Nucleus accumbens (tissue), 56 donors: ENCODE measurements around the gene TRIM40.

ENCODE experiments used
- DNase-seq, 56 donors: peaks; one replicate each; lab custom pipeline; 2025; lab: John Stamatoyannopoulos, UW

Gene TRIM40

DNA sequence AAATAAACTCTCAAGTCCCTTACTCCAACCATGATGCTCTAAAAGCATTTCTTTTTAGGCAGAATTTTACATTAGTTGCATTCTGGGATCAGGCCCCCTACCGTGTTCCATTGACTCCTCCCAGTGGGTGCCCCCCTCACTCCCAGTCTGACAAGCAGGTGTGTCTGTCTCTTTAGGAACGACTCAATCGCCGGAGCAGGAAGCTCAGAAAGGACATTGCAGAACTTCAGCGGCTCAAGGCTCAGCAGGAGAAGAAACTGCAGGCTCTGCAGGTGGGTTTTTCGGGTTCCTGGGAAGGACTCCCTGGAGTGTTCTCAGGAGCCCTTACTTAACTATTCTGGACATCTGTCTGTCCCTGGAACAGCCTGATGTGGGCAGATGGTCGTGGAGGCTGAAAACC, 9.9 kb downstream of the TRIM40 start:
- no peak for DNase-seq

GRCh38 chr6:30147096-30147495, 11.2 kb downstream of the TRIM40 start:
- no peak for DNase-seq

DNA sequence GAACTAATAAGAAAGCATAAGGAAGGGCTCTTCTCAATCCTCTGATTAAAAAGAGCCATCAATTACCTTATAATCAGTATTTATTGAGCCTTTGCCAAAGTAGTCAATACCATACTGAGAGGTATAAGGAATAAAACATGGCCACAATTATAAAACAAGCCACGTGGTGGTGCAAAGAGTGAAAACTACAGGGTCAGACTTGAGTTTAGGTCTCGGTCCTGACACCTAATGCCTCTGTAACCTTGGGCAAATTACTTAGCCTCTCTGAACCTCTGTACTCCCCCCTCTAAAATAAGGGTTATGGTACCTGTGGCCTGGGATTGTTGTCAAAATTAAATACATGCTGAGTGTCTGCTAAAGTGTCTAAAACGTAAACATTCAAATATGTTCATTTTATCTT, 13.3 kb downstream of the TRIM40 start:
- DNase-seq, result no peak

- DNase-seq, result no peak
These were observed 14.1 kb downstream of the TRIM40 start for GRCh38 chr6:30149858-30150550.

- no peak for DNase-seq
These were observed 14.9 kb downstream of the TRIM40 start for GRCh38 chr6:30150671-30151395.

GRCh38 chr6:30151580-30151979, 15.6 kb downstream of the TRIM40 start:
- no peak for DNase-seq

DNA sequence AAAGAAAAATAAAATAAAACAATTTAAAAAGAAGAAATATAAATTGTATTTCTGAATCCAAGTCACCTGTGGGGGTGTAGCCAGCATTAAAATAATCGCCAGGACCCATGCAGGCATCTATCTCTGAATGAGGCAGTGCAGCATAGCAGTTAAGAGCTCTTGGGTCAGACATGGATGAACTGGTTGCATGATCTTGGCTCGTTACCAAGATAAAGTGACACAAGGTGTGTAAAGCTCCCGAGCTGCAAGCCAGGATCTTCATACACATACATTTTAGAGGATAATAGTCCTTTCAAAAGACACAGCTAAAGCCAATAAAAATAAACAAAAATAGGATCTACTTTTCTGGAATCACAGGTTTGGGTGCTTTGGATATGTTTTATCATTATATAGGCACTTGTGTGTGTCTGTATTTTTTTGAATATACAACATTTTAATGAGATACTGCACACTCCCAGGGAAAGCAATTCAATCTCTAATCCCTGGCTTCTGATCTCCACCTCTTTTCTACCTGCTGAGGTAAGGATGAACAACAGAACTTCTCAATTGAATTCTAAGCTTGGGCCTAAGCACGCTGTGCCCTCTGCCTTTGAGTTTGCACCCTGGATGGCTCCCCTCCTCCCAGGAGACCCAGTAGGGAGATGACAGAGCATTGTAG, 16.2 kb downstream of the TRIM40 start:
- DNase-seq, result no peak

DNA sequence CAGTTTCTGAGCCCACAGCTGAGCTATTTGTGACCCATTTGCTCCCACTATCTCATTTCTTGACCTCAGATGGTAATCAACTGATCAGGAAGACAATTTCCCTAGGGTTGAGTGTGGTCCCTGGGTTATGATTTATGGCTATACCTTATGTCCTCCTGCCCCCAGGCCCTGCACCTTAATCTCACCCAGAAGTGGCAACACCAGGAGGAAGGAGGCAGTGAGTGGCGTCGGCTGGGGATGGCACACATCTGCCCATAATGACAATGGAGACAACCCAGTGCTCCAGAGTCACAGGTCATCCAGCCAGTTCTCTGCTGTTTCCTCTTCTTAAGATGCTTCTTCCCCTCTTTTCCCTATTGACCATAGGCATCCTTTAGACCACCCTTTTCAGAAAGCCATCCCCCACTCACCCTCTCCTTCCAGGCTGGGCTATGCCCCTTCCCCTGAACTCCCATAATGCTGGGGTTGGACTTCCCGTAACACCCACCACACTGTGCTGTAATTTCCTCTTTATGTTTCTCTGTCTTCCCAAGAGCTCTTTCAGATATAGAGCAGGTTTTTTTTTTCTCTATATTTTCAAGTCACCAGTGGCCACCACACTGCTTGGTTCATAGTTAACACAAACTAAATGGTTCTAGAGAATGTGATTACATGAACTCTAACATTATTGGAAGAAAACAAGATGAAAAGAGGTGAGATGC, 17.1 kb downstream of the TRIM40 start:
- no peak for DNase-seq

- DNase-seq, result no peak
These were observed 18.1 kb downstream of the TRIM40 start for GRCh38 chr6:30154061-30154460.

- no peak for DNase-seq
These were observed 19.0 kb downstream of the TRIM40 start for GRCh38 chr6:30154709-30155519.

DNA sequence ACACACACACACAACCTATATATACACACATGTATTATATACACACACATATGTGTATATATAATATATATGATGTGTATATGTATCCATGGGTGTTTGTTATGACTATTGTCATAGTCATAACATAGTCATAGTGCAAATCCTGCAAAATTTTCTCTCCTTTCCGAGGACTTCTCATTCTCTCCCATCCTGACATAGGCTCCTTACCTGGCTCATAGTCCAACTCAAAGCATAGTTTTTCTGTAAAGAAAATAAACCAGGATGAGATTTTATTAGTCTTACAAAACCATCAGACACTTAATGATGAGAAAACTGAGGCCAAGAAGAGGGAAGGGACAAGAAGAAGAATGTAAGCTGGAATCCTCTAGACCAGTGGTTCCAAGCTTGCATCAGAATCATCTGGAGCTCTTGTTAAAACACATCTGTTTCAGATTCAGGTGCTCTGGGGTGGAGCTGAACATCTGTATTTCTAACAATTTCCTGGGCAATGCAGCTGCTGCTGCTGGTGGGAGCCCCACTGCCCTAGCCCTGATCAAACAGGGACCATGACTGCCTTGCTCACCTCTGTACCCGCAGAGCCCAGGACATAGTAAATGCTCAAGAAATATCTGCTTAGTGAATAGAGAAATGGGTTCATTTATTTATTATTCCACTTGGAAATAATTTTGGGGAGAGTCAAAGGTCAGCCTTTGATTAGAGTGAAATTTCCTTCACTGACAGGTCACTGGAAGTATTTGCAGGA, 19.8 kb downstream of the TRIM40 start:
- DNase-seq, result no peak

GRCh38 chr6:30156262-30156599, 20.3 kb downstream of the TRIM40 start:
- no peak for DNase-seq

GRCh38 chr6:30156774-30157173, 20.8 kb downstream of the TRIM40 start:
- DNase-seq, result no peak

- DNase-seq, result no peak
These were observed 21.6 kb downstream of the TRIM40 start for GRCh38 chr6:30157581-30157980.

DNA sequence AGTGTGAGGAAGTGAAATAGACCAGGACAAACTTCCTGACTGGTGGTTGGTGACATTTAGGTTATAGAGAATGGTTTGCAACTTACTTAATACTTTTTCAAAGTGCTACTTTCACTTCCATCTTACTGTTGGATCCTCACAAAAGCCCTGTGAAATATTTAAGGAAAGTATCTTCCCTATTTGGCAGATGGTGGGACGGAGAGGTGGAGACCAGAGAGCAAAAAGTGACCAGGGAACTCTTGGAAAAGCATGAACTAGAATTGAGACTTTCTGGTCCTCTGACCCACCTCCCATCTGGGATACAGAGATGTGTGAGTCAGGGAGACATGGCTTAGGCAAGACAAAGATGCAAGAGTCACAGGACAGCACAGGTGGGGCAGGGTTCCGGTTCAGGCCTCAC, 22.1 kb downstream of the TRIM40 start:
- no peak for DNase-seq

DNA sequence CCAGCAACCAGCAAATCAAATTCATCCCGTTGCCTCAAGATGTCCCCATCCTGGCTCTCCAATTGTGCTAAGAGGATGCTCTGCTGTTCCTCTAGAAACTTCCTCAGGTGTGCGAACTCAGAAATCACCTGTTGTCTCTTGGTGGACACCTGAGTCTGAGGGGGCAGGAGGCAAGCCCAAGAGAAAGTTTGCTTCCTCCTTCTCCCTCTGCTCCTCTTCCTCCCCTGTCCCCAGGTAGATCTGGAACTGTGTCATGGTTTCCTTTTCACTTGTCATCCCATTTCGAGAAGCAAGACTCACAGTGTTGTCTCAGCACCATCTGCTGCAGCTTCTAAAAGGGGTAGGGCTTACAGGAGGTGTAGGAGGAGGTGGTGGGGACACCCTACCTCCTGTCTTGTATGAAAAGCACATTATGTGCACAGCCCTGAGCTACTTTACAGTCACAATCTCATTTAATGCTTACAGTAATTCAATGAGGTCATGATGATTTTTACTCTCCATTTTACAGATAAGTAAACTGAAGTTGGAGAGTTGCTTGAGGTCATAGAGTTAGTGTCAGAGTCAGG, 22.6 kb downstream of the TRIM40 start:
- no peak for DNase-seq

DNA sequence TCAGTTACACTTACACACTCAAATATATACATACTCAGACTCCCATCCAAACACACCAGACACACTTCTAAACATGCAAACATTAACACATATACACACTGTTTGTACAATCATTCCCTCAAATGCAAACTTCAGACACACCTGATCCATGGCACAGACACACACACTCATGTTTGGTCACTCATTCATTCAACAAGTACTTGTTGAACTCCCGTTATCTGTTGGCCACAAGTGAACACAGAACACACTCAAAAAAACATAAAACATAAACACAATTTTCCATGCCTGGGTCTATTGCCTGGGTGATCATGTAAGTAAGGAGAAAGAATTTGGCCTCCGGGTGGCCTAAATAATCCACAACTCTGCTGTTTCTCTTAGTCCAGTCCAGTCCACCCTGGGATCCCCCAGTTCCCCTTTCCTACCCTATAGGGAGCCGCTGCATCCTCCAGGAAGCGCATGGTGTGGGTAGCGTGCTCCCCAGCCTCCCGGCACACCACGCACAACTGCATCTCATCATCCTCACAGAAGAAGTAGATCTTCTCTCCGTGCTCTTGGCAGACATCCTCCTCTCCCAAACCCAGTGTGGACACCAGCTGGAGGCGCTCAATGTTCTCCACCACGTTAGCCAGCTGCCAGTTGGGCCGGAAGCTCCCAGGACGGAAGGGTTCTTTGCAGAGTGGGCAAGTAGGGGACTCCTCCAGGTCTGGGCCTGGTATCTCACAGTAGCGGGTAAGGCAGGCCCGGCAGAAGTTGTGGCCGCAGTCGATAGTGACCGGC, 24.3 kb downstream of the TRIM40 start:
- no peak for DNase-seq

DNA sequence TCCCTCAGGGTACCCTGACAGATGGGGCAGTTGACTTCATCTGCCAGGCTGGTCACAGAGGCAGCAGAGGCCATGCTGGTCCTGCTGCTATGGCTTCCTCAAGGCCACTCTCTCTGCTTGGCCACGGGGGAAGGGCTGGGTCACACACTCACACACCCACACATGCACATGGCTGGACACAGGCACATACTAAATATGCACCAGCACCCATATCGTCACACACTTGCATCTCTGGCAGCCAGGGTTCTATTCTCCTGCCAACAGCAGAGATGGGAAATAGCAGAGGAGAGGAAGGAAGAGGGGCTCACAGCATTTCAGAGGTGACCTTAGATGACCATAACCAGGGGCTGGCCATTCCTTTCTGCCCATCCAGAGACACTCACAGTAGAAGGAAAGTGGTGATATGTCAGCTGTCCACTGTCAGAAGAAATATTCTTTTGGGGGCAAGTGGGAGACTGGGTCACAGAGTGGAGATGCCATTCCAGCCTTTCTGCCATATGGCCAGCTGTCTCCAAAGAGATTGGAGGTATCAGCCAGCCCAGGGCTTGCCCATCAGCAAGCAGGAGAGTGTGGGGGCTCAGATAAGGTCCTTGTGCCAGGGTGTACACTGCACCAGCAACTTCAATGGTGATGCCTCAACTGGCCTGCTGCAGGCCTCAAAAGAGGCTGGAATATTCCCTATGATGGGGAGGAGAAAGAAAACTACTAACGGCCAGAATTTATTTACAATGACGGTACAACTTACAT, 25.0 kb downstream of the TRIM40 start, which contains the start of gene TRIM10:
Gene TRIM10, minus strand, starts transcription at position 427 of the 747 bp plus-strand sequence. Its CDS starts 353 bp downstream, at position 74.
- DNase-seq, result no peak
